ENCODE measurements around the gene SCO2. TPM values are rescaled to one million over a fixed set of nuclear protein-coding genes. Genes with fewer than 3 reads are reported as not detected.

Gene SCO2, protein sequence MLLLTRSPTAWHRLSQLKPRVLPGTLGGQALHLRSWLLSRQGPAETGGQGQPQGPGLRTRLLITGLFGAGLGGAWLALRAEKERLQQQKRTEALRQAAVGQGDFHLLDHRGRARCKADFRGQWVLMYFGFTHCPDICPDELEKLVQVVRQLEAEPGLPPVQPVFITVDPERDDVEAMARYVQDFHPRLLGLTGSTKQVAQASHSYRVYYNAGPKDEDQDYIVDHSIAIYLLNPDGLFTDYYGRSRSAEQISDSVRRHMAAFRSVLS
- 2.0 and 6.3 TPM in 2 replicates for total RNA-seq (2014; rRNA removed; shearing (Covaris generic))

DNA sequence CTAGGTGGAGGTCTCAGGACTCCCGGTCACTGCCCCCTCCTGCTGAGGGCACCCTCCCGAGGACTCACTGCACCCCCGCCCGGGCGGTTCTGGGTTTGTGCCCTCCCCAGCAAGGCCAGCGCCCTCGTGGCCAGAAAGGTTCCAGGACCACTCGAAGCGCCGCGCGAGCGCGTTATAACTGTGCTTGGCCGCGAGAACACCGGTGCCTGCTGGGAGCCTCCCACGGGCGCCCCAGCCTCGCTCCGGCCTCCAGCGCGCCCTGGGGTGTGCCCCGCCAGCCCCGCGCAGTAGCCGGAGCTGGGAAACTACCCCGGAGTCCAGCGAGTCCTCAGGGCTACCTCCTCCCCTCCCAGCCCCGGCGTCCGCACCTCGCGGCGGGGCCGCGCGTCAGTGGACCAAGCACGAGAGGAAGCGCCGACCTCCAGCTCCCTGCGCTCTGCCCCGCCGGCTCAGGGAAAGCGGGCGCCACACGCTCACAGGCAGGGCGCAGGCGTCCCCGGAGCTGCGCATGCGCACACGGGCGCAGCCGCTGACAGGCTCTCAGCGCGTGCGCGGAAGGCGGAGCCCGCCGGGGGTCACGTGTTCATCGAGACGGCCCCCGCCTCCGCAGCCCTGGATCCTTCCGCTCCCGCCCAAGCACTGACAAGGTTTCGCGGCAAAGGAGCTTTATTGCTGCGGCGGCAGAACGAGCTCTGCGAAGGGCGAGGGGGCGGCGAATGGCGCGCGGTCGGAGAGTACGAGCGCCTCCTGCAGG, at the start of gene SCO2:
Gene SCO2 (minus strand): TSS at position 495 of the 754 bp plus-strand sequence. CDS start 1,187 bp downstream, outside the sequence.
- Histone ChIP-seq H3K4me1 (replicated peaks) (peaks cover 34% of the 10 kb centered on the region), H3K36me3 (peaks cover 48% of the 10 kb centered on the region), H3K27ac (peak within 1 kb of the TSS; percentile 63), H3K27me3 (replicated peaks) (peaks cover 7% of the 10 kb centered on the region), H3K4me3 (peak within 1 kb of the TSS; percentile 53), H3K9me3 (replicated peaks) (peaks cover 11% of the 10 kb centered on the region)
- peak; percentile 96 to 98 for DNase-seq (ENCODE audit: low read depth in 1 of 2, low spot score in 2 of 2)

DNA sequence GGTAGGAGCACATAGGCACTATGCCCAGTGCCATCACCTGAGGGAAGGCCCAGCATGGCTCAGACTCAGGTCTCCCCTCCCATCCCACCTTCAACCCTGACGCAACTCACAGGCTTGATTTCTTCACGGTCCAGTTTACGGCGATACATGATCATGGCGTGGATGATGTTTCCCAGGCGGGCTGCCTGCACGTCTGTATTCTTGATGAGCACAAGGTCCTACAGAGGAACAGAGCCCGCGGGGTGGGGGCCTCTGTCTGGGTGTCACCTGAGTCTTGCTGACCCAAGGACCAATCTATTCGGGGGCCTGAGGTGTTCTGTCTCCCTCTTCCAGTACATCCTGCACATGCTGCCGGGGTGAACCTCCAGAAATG, 49.0 kb upstream of the SCO2 start:
- no peak overlapping the region for H3K4me3 ChIP-seq
- DNase-seq (ENCODE audit: low read depth in 1 of 2, low spot score in 2 of 2) = no peak
- H3K27ac ChIP-seq = no peak overlapping the region
- no peaks in the 10 kb centered on the region for H3K27me3 ChIP-seq (replicated peaks)
- H3K4me1 ChIP-seq (replicated peaks) = no peaks in the 10 kb centered on the region
- H3K36me3 ChIP-seq = no peaks in the 10 kb centered on the region
- H3K9me3 ChIP-seq (replicated peaks) = no peaks in the 10 kb centered on the region

DNA sequence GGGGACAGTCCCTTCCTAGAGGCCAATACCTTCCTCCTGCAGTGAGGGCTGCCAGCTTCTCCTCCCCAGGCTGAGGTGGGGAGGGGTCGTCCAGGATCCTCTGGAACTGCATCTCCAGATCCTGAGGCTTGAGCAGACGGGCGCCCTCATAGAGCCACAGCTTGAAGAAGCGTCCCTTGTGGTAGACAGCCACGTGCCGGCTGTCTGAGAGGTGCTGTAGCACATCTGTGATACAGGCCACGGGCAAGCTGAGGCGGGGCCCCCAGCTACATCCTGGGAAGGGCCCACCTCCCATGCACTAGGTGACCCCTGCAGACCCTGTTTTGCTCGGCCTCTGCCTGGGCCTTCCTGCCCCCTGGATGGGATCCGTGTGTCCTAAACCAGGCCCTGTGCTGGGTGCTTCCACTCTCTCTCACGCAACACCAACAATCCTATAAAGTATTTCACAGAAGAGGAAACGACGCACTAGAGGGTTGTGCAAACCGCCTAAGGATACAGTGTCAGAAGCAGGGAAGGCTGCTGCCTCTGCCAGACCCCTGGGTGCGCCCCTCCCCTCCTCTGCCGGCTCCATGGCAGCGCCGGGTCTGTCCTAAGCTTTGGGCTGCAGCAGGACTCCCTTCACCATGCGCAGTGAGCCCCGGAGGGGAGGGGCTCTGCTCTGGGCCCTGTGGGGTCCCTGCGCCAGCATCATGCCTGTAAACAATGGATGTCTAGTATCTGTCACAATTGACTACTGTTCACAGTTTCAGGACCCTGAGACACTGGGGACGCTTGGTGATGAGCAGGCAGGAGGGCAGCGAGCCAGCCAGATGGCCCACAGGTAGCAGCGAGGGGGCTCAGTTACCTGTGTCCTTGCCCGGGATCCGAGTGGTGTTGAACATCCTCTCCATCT, 48.3 kb upstream of the SCO2 start:
- no peak for DNase-seq (ENCODE audit: low read depth in 1 of 2, low spot score in 2 of 2)
- Histone ChIP-seq H3K27me3 (replicated peaks) (no peaks in the 10 kb centered on the region), H3K4me3 (no peak overlapping the region), H3K4me1 (replicated peaks) (no peaks in the 10 kb centered on the region), H3K9me3 (replicated peaks) (no peaks in the 10 kb centered on the region), H3K36me3 (no peaks in the 10 kb centered on the region), H3K27ac (no peak overlapping the region)

DNA sequence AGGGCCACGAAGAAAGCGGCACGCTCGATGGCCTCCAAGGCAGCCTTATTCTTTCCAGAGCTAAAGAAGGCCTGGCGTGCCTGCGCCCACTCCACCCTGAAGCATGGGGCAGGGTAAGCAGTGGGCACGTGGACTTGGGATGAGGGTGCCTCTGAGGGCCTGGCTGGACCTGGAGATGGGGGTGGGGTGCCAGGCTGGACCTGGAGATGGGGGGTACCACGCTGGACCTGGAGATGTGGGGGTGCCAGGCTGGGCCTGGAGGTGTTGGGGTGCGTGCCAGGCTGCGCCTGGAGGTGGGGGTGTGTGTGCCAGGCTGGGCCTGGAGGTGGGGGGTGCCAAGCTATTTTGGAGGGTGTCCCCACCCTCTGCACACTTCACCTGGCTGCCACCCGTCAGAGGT, 47.6 kb upstream of the SCO2 start:
- H3K36me3 ChIP-seq = no peaks in the 10 kb centered on the region
- no peak overlapping the region for H3K4me3 ChIP-seq
- H3K27ac ChIP-seq = no peak overlapping the region
- no peak for DNase-seq (ENCODE audit: low read depth in 1 of 2, low spot score in 2 of 2)
- H3K9me3 ChIP-seq (replicated peaks) = no peaks in the 10 kb centered on the region
- H3K27me3 ChIP-seq (replicated peaks) = no peaks in the 10 kb centered on the region
- H3K4me1 ChIP-seq (replicated peaks) = no peaks in the 10 kb centered on the region

DNA sequence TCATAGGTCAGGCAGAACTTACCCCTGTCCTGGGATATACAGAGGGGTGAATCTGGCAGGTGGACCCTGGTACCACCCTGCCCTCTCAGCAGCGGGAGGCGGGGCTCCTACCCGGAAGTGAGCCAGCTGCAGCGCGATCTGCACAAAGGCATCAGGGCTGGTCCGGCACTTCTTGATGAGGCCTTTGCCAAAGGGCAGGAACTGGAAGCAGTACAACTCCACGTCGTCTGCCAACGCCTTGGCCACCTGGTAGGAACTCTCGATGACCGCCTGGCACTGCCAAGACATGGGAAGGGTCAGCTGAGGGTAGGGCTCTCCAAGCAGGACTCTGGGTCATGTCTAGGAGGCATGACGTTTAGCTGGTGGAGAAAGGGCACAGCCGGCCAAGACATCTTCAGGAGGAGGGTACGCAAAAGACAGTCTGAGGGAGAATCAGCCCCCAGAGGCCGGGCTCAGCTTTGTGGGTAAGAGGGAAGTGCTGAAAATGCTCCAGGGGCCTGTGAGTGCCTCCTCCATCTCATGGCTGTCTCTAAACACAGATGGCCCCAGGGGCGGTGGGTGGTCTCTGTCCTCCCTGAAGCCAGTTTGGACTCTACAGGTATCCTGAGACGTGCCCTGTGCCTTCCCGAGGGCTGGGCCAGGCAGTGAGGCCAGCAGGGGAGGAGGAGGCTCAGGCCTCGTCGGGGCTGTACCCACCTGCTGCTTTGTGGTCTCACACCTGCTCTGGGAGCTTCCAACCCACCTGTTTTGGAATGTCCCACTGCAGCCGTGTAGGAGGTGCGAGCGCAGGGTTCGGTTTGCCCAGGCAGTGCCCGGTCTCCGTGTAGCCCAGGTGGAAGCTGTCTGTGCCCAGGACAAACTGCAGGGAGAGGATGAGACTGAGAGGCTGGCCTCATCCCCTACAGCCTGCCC, 46.1 kb upstream of the SCO2 start:
- no peak for DNase-seq (ENCODE audit: low read depth in 1 of 2, low spot score in 2 of 2)
- no peak overlapping the region for H3K4me3 ChIP-seq
- H3K27me3 ChIP-seq (replicated peaks) = no peaks in the 10 kb centered on the region
- H3K36me3 ChIP-seq = no peaks in the 10 kb centered on the region
- H3K4me1 ChIP-seq (replicated peaks) = no peaks in the 10 kb centered on the region
- H3K9me3 ChIP-seq (replicated peaks) = no peaks in the 10 kb centered on the region
- H3K27ac ChIP-seq = no peak overlapping the region

DNA sequence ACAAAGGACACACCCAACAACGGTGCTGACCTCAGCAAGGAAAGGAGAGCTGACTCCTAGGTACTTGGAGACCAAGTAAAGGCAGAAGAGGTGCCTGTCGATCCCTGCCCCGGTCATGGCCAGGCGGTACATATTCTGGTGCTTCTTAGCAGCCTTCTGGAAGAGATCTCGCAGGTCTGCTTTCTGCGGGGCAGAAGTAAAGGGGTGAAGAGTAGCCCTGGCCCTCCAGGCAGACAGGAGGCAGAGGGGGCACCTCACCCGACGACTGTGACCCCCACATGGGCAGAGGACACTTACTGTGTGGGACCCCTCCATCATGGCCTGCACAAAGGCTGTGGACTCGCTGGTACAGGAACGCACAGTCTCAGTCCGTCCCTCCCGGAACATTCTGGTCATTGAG, 45.5 kb upstream of the SCO2 start:
- no peaks in the 10 kb centered on the region for H3K27me3 ChIP-seq (replicated peaks)

DNA sequence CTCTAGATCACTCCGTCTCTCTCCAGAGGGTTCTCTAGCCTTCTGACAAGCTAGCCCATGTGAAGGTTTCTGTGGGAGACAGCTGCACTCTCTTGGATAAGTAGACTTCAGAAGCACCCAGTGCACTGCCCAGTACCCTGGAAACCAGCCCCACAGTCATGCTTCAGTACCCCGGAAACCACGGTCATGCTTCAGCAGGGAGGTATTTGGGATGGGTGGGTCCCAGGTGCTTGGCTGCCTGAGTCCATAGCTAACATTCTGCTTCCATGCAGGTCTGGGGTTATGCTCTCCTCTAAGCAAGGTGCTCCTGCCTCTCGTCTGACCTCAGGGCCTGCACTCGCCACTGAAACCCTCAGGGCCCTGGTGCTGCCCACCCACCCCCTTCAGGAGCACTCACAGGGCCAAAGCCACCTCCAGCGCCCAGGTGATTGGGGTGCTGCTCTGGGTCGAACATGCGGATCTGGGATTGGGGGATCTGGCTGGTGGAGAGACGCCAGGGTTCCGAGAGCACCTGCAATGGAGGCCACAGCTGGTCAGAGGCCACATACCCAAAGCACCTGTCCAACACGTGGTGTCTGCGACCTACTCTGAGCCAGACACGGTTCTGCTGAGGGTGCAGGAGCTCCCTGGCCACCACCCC, 44.6 kb upstream of the SCO2 start:
- peak in 1 of 2 experiments; percentile 41 for DNase-seq (ENCODE audit: low read depth in 1 of 2, low spot score in 2 of 2)
- no peaks in the 10 kb centered on the region for H3K27me3 ChIP-seq (replicated peaks)
- H3K4me1 ChIP-seq (replicated peaks) = no peaks in the 10 kb centered on the region
- no peak overlapping the region for H3K27ac ChIP-seq
- H3K36me3 ChIP-seq = no peaks in the 10 kb centered on the region
- H3K4me3 ChIP-seq = no peak overlapping the region
- no peaks in the 10 kb centered on the region for H3K9me3 ChIP-seq (replicated peaks)

More for the DNA sequence above, 45.5 kb upstream of the SCO2 start:
- H3K4me3 ChIP-seq = no peak overlapping the region
- H3K36me3 ChIP-seq = no peaks in the 10 kb centered on the region
- no peak overlapping the region for H3K27ac ChIP-seq
- H3K9me3 ChIP-seq (replicated peaks) = no peaks in the 10 kb centered on the region
- DNase-seq (ENCODE audit: low read depth in 1 of 2, low spot score in 2 of 2) = no peak
- no peaks in the 10 kb centered on the region for H3K4me1 ChIP-seq (replicated peaks)

DNA sequence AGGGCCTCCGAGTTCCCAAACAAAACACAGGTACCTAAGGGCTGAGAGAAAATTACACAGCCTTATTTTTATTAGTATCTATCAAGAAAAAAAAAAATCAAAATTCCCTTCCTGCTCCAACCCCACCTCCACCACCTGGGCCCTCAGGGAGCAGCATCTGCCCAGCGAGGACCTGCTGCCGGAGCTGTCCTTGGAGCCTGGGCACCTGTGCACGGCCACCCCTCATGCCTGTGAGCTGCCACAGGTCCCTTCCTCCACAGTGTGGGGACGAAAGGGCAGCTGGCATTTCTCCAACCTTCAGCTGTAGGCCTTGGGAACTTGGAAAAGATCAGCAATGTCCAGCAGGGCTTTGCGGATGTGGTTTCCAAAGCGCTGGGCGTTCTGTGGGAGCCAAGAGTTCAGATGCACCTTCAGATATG, 43.7 kb upstream of the SCO2 start:
- no peaks in the 10 kb centered on the region for H3K27me3 ChIP-seq (replicated peaks)
- H3K4me3 ChIP-seq = no peak overlapping the region
- peak in 1 of 2 experiments; percentile 39 for DNase-seq (ENCODE audit: low read depth in 1 of 2, low spot score in 2 of 2)
- no peaks in the 10 kb centered on the region for H3K4me1 ChIP-seq (replicated peaks)
- H3K36me3 ChIP-seq = no peaks in the 10 kb centered on the region
- no peaks in the 10 kb centered on the region for H3K9me3 ChIP-seq (replicated peaks)
- H3K27ac ChIP-seq = no peak overlapping the region

DNA sequence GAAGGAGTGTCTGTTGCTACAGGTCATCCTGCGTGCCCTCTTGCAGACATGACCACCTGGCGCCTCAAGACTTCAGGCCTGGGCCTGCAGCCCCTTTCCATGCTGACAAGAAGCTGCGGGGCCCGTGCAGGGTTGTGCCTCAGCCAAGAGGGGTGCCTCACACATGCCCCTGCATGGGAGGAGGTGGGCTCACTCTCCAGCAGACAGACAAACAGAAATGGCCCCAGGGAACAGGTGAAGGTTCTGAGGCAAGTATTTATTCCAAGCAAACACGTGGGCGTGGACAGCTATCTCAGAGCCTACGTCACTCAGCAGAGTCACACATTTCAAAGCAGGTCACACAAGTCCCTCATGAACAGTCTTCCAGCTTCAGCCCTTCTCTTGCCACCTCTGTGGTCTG, 43.2 kb upstream of the SCO2 start:
- peak in 1 of 2 experiments; percentile 36 for DNase-seq (ENCODE audit: low read depth in 1 of 2, low spot score in 2 of 2)
- Histone ChIP-seq H3K36me3 (no peaks in the 10 kb centered on the region), H3K4me1 (replicated peaks) (no peaks in the 10 kb centered on the region; the same call in 1 of the 2 replicates), H3K27me3 (replicated peaks) (no peaks in the 10 kb centered on the region), H3K9me3 (replicated peaks) (no peaks in the 10 kb centered on the region), H3K4me3 (no peak overlapping the region), H3K27ac (no peak overlapping the region)

DNA sequence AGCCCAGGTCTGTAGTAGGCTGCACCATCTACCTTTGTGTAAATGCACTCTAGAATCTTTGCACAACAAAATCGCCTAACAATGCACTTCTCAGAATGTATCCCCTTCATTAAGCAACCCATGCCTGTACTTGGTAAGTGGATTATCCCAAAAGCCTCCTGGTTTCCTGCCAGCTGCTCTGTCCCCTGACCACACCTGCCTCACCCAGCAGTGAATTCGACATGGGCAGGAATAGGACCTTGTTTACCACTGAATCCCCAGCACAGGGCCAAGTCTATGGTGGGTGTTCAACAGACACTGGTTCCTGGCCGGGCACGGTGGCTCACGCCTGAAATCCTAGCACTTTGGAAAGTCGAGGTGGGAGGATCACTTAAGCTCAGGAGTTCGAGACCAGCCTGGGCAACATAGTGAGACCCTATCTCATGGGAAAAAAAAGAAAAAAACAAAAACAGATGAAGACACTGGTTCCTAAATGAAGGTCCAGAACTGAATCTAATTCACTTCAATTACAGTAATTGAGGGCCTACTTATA, 42.4 kb upstream of the SCO2 start:
- DNase-seq (ENCODE audit: low read depth in 1 of 2, low spot score in 2 of 2) = no peak
- Histone ChIP-seq H3K27me3 (replicated peaks) (no peaks in the 10 kb centered on the region), H3K36me3 (no peaks in the 10 kb centered on the region), H3K27ac (no peak overlapping the region), H3K4me3 (no peak overlapping the region), H3K9me3 (replicated peaks) (no peaks in the 10 kb centered on the region), H3K4me1 (replicated peaks) (peaks cover 7% of the 10 kb centered on the region)

DNA sequence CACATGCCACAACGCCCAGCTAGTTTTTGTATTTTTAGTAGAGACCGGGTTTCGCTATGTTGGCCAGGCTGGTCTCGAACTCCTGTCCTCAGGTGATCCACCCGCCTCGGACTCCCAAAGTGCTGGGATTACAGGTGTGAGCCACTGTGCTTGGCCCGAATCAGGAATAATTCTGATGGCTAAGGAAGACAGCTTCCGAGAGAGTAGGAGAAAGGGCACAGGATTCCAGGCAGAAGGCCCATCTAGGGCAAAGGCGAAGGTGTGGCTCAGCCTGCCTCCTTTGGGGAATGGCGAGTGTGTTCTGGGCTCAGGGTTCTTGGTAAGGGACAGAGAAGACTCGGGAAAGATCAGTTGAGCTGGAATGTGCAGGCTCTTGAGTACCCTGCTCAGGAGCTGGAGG, 38.9 kb upstream of the SCO2 start:
- no peak for DNase-seq (ENCODE audit: low read depth in 1 of 2, low spot score in 2 of 2)

DNA sequence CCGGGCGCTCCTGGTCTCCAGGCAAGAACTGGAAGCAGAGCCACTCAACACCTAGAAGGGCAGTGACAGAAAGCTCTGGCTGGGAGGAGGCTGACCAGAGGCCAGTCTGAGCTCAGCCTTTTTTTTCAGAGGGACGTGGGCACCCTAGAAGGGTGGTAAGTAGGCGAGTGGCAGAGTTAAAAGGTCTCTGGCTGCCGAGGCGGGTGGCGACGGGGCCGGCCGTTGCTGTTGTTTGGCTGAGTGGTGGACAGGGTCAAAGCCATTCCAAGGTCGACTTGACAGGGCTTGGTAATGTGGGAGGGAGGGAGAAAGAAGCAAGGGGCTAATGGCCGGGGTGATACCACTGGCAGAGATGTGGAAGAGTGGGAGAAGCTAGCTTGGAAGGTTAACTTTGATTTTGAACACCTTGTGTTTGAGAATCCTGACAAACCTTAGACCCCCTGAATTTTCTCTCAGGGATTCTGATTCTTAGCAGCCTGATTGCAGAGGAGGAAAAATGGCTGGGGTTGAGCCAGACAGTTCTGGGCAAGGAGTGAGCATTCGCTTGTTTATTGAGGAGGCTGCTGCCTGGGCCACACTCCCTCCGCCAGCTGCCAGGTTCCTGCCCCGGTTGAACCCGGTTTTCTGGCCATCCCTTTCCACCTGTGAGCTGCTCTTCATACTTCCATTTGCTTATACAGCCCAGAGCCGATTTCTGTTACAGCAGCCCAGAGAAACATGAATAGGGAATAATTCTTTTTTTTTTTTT, 38.2 kb upstream of the SCO2 start:
- peak overlapping the region; percentile 42 for H3K4me3 ChIP-seq
- H3K27me3 ChIP-seq (replicated peaks) = no peaks in the 10 kb centered on the region
- DNase-seq (ENCODE audit: low read depth in 1 of 2, low spot score in 2 of 2) = no peak

More for the DNA sequence above, 38.9 kb upstream of the SCO2 start:
- H3K4me3 ChIP-seq = no peak overlapping the region
- H3K36me3 ChIP-seq = no peaks in the 10 kb centered on the region
- no peaks in the 10 kb centered on the region for H3K27me3 ChIP-seq (replicated peaks)
- peaks cover 7% of the 10 kb centered on the region for H3K4me1 ChIP-seq (replicated peaks)
- no peaks in the 10 kb centered on the region for H3K9me3 ChIP-seq (replicated peaks)
- H3K27ac ChIP-seq = no peak overlapping the region

More for the DNA sequence above, 38.2 kb upstream of the SCO2 start:
- H3K27ac ChIP-seq = no peak overlapping the region
- peaks cover 7% of the 10 kb centered on the region for H3K4me1 ChIP-seq (replicated peaks)
- no peaks in the 10 kb centered on the region for H3K36me3 ChIP-seq
- H3K9me3 ChIP-seq (replicated peaks) = no peaks in the 10 kb centered on the region
